PC-3 (cell line): Measurements from ENCODE around the gene KRT2. TPM values are rescaled to one million over a fixed set of nuclear protein-coding genes. Genes with fewer than 3 reads are reported as not detected.

Source experiments
- ATAC-seq: fragments of 200-7000 bp; cut with Tn5 transposase; 2 replicates; pipeline ENCODE4 v1.9.1; 2020; ENCODE audit warnings: mild to moderate bottlenecking, moderate library complexity
- BruUV-seq: library from RNA; stranded (reverse); fragments of 400-500 nt; replicated peaks from 2 replicates; lab custom pipeline; 2021; lab: Mats Ljungman, UMichigan
- CTCF ChIA-PET: fragments of 300-600 bp; sonication (Branson Sonifier 250); formaldehyde crosslinking; loops from one replicate; lab custom pipeline; 2022; ENCODE audit warnings: antibody characterized with exemption; lab: Charles Lee
- POLR2A ChIA-PET: fragments of 300-600 bp; sonication (Branson Sonifier 250); formaldehyde crosslinking; loops from one replicate; lab custom pipeline; 2022; ENCODE audit warnings: antibody characterized with exemption; ENCODE audit not compliant: unreplicated experiment; lab: Charles Lee
- DNase-seq: peaks from one replicate; pipeline ENCODE4 v3.0.0-alpha.2; 2015
- H2AFZ ChIP-seq: fragments of 300-600 bp; sonication (generic); 2 replicates; pipeline ENCODE4 v1.6.0; 2016; ENCODE audit warnings: antibody characterized with exemption, low read length
- H3F3A ChIP-seq: fragments of 300-600 bp; sonication (generic); one replicate; pipeline ENCODE4 v1.6.0; 2017; ENCODE audit warnings: antibody characterized with exemption, low read length, control low read depth, mild to moderate bottlenecking; ENCODE audit not compliant: unreplicated experiment
- H3K27ac ChIP-seq: fragments of 300-600 bp; sonication (generic); 2 replicates; pipeline ENCODE4 v1.5.1; 2016; ENCODE audit warnings: mild to moderate bottlenecking, low read length
- H3K27me3 ChIP-seq: fragments of 300-600 bp; sonication (generic); 2 replicates; pipeline ENCODE4 v1.6.1; 2016; ENCODE audit warnings: low read length, mixed read lengths
- H3K36me3 ChIP-seq: fragments of 300-600 bp; sonication (generic); 2 replicates; pipeline ENCODE4 v1.6.1; 2016; ENCODE audit warnings: low read depth, mixed run types, low read length, mixed read lengths
- H3K4me1 ChIP-seq: fragments of 300-600 bp; sonication (generic); 2 replicates; pipeline ENCODE4 v1.5.1; 2016; ENCODE audit warnings: low read length; ENCODE audit not compliant: insufficient read depth
- H3K4me2 ChIP-seq: fragments of 300-600 bp; sonication (generic); 2 replicates; pipeline ENCODE4 v1.6.0; 2016; ENCODE audit warnings: low read length
- H3K4me3 ChIP-seq: fragments of 300-600 bp; sonication (generic); 2 replicates; pipeline ENCODE4 v1.5.1; 2016; ENCODE audit warnings: mild to moderate bottlenecking, low read length, mixed read lengths
- H3K79me2 ChIP-seq: fragments of 300-600 bp; sonication (generic); 2 replicates; pipeline ENCODE4 v1.6.1; 2017; ENCODE audit warnings: low read length, mixed read lengths
- H3K9ac ChIP-seq: fragments of 300-600 bp; sonication (generic); 2 replicates; pipeline ENCODE4 v1.6.0; 2016; ENCODE audit warnings: mild to moderate bottlenecking, low read length
- H3K9me2 ChIP-seq: fragments of 300-600 bp; sonication (generic); replicated peaks from 2 replicates; pipeline ENCODE4 v1.6.1; 2016; ENCODE audit warnings: mixed run types, low read length, mixed read lengths
- H3K9me3 ChIP-seq: fragments of 300-600 bp; sonication (generic); 2 replicates; pipeline ENCODE4 v1.6.1; 2016; ENCODE audit warnings: low read length, mixed read lengths
- H4K20me1 ChIP-seq: fragments of 300-600 bp; sonication (generic); 2 replicates; pipeline ENCODE4 v1.6.1; 2016; ENCODE audit warnings: low read length, mixed read lengths
- CTCF ChIP-seq: fragments of 300-600 bp; sonication (generic); conservative IDR thresholded peaks from 2 replicates; pipeline ENCODE4 v1.5.1; 2017; ENCODE audit warnings: antibody characterized with exemption, low read depth, mild to moderate bottlenecking, low read length
- EZH2 ChIP-seq: fragments of 300-600 bp; sonication (generic); IDR thresholded peaks from one replicate; pipeline ENCODE4 v1.6.1; 2017; ENCODE audit warnings: antibody characterized with exemption, mild to moderate bottlenecking, low read length; ENCODE audit not compliant: unreplicated experiment
- EZH2phosphoT487 ChIP-seq: fragments of 300-600 bp; sonication (generic); IDR thresholded peaks from 2 replicates; pipeline ENCODE4 v1.6.1; 2018; ENCODE audit warnings: mild to moderate bottlenecking, antibody characterized with exemption, low read length, borderline replicate concordance
- intact Hi-C: fragments of 100-400 bp; cut with micrococcal nuclease; formaldehyde crosslinking; loops from 2 replicates; pipeline ENCODE4 v1.9.0; 2023
- total RNA-seq: library from RNA; depleted of rRNA; stranded (reverse); fragments of >200 nt; gene quantifications from 2 replicates; pipeline ENCODE4 v1.2.3, GENCODE V29; 2014

Gene KRT2
- total RNA-seq, 1 experiment from 2014 or later = not detected

- DNase-seq = no peak
- Histone ChIP-seq H3K4me3 (no peak overlapping the region), H3K27me3 (no peaks in the 10 kb centered on the region), H3K9ac (no peak overlapping the region), H3K4me2 (no peak overlapping the region), H3K4me1 (peaks cover 17% of the 10 kb centered on the region), H3K9me2 (no peaks in the 10 kb centered on the region), H4K20me1 (no peaks in the 10 kb centered on the region), H3K36me3 (no peaks in the 10 kb centered on the region), H3K27ac (no peak overlapping the region), H3F3A (no peaks in the 10 kb centered on the region), H3K9me3 (no peaks in the 10 kb centered on the region), H3K79me2 (no peaks in the 10 kb centered on the region), H2AFZ (no peak overlapping the region)
- no TSS peak for BruUV-seq
- no peak for TF ChIP-seq EZH2
- TF ChIP-seq CTCF = no peak
- no peak for TF ChIP-seq EZH2phosphoT487
- ChIA-PET CTCF (no interaction called here), POLR2A (no interaction called here)
- no peak for ATAC-seq
- intact Hi-C loops = no loop called here
Measured at GRCh38 chr12:52658196-52658595, 6.2 kb upstream of the KRT2 start.

- POLR2A ChIA-PET = no interaction called here
- no peaks in the 10 kb centered on the region for H3K79me2 ChIP-seq
- no peaks in the 10 kb centered on the region for H3K9me2 ChIP-seq
- no peaks in the 10 kb centered on the region for H3K9me3 ChIP-seq
- intact Hi-C loops = no loop called here
- no peaks in the 10 kb centered on the region for H3F3A ChIP-seq
- H3K4me1 ChIP-seq = peaks cover 17% of the 10 kb centered on the region
- no peaks in the 10 kb centered on the region for H3K36me3 ChIP-seq
- CTCF ChIA-PET = interaction anchor here (0.6 kb wide), 1 partner anchor 588 kb away, joined by 4 read pairs; no protein-coding TSS in a partner anchor
- no peak for ATAC-seq
- H3K27ac ChIP-seq = no peak overlapping the region
- no peak for DNase-seq
- no peaks in the 10 kb centered on the region for H4K20me1 ChIP-seq
- no TSS peak for BruUV-seq
- TF ChIP-seq CTCF = no peak
- TF ChIP-seq EZH2 = no peak
- TF ChIP-seq EZH2phosphoT487 = no peak
- no peak overlapping the region for H3K4me3 ChIP-seq
- H3K9ac ChIP-seq = no peak overlapping the region
- H2AFZ ChIP-seq = no peak overlapping the region
- no peaks in the 10 kb centered on the region; the same call in 1 of the 2 replicates for H3K27me3 ChIP-seq
- H3K4me2 ChIP-seq = no peak overlapping the region
Measured at GRCh38 chr12:52657250-52657902, 5.4 kb upstream of the KRT2 start.

GRCh38 chr12:52656616-52657015 is 4.6 kb upstream of the KRT2 start:
- no peak overlapping the region for H3K27ac ChIP-seq
- ChIA-PET CTCF (no interaction called here), POLR2A (no interaction called here)
- H3K9me3 ChIP-seq = no peaks in the 10 kb centered on the region
- no peak for ATAC-seq
- no peak for DNase-seq
- no peak overlapping the region for H3K4me2 ChIP-seq
- H3K9ac ChIP-seq = no peak overlapping the region
- no peak overlapping the region for H2AFZ ChIP-seq
- no peaks in the 10 kb centered on the region for H3K36me3 ChIP-seq
- H3K4me3 ChIP-seq = no peak overlapping the region
- no TSS peak for BruUV-seq
- H3F3A ChIP-seq = no peaks in the 10 kb centered on the region
- no peaks in the 10 kb centered on the region for H3K9me2 ChIP-seq
- peaks cover 17% of the 10 kb centered on the region for H3K4me1 ChIP-seq
- no peaks in the 10 kb centered on the region; the same call in 1 of the 2 replicates for H3K27me3 ChIP-seq
- no peaks in the 10 kb centered on the region for H3K79me2 ChIP-seq
- H4K20me1 ChIP-seq = no peaks in the 10 kb centered on the region
- intact Hi-C loops = no loop called here
- TF ChIP-seq CTCF = no peak
- TF ChIP-seq EZH2 = no peak
- TF ChIP-seq EZH2phosphoT487 = no peak
